Measurements from ENCODE around the gene CDKN2B-AS1.

- TF ChIP-seq EZH2 (IDR thresholded peaks at IDR 0.05; ENCODE audit: borderline replicate concordance, insufficient read depth, low read depth, low read length, poor library complexity, severe bottlenecking) (no peak), CTCF (IDR thresholded peaks at IDR 0.05) (no peak)
Observed at GRCh38 chr9:22022396-22022795, 27.8 kb downstream of the CDKN2B-AS1 start.
